GM21447 (cell line): Measurements from ENCODE around the gene GADD45B.
"Not testable (repeated sequence)": the region's sequence is repeated elsewhere in the genome, so short reads cannot be mapped to it uniquely, and the experiment has no call there.

Experiments
- ATAC-seq: cut with Tn5 transposase; IDR thresholded peaks from one replicate; pipeline ENCODE4 v1.9.1; 2021; ENCODE audit not compliant: unreplicated experiment

Gene GADD45B

DNA sequence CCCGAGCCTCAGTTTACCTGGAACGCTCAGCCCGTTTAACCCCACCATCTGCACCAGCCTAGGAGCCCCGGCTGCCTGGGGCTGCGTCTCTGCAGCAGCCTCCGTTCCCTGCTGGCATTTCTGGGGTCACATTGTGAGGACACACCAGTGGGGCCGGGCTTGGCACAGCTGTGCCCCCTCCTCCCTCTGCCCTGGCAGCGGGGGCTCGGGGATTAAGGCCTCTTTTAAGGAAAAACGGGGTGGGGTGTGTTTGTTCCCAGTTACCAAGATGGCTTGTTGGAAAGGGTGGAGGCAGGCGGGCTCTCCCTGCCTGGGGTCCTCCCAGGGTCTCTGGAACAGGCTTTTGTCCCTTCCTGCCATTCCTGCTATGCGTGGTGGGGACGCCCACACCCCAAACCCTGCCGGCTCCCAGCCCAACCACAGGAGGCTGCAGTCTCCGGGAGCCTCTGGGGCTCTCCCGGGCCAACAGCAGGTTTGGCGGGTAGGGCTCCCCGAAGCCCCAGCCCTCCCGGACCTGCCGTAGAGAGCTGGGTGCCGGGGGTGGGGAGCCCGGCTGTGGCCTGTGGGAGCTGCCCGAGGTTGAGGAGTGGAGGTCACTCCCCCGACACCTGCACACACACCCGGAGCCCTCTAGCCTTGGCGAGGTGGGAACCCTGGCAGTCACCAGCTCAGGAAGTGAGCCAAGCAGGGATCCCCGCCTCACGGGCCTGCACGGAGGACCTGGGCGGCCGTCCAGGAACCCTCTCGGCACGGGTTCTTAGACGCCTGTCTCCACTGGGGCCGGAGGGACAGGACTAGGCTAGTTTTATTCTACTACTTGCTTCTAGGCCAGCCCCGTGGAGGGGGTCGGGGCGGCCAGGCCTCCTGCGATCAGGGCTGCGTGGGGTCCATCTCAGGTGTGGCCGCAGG is 36.9 kb downstream of the GADD45B start:
- ATAC-seq: no peak

DNA sequence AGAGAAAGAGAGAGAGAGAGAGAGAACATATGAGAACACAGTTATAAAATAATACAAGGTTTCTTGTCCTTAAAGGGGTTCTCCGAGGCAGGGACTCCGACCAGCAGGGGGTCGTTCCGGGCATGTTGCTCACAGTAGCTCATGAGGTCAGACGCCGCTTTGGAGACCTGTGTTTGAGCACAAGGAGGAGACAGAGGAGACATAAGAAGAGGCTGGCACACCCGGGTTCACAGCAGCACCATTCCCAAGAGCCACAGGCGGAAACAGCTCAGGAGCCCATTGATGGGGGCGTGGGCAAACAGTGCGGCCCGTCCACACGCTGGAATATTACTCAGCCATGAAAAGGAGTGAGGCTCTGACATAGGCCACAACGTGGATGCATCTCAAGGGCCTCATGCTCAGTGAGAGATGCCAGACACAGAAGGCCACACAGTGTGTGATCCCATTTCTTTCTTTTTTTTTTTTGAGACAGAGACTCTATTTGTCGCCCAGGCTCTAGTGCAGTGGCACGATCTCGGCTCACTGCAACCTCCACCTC is 39.1 kb downstream of the GADD45B start:
- ATAC-seq: no peak

DNA sequence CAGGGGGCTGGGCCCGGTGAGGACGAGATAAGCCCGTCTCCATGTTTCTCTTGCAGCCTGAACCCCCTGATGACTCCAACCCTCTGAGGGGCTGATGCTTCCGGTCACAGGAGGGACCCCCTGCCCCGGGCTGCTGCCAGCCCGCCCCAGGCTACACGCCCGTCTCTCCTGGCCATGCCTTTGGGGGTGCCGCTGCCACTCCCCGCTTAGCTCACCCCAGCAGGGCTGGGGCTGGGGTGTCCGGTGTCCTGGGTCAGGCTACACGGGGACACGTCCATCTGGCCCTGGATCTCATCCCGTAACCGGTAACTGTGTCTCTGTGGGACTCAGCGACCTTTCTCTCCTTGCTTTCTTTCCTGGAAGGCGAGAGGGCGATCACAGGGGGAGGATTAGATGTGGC is 40.8 kb downstream of the GADD45B start:
- ATAC-seq: no peak

DNA sequence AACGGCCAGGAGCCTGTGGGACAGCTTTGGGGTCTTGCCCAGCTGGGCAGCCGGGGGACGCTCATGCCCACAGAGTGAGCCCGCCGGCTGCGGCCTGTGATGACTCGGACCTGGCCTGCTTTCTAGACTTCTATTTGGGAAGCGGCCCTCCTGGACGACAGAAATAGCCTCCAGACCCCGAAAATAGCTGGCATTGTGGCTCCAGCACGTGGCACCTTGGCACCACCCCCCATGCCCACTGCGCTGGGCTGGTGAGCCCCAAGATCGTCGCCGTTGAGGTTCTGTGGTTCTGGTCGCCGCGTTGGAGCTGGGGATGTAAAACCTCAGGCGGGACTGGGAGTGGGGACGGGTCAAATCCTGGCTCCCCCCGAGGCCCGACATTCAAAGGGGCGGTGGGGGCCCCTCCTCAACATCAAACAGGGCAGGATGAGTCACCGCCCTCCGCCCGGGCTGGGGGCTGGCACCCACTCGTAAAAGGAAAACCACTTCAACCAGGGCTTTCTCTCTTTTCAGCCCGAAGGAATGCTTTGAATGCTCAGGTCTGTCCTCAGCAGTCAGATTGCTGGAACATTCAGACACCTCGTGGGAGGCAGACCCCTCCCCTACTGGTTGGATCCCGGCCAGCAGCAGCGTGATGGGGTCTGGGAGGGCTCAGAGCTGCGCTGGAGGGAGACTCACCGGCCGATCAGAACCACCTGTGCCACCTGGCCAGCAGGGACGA is 42.1 kb downstream of the GADD45B start:
- ATAC-seq: no peak

DNA sequence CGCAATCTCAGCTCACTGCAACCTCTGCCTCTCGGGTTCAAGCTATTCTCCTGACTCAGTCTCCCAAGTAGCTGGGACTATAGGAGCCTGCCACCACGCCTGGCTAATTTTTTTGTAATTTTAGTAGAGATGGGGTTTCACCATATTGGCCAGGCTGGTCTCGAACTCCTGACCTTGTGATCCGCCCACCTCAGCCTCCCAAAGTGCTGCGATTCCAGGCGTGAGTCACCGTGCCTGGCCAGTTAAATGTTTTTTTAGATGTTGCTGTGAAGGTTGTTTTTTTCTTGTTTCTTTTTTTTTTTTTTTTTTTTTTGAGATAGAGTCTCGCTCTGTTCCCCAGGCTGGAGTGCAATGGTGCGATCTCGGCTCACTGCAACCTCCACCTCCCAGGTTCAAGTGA is 42.9 kb downstream of the GADD45B start:
- not testable (repeated sequence) for ATAC-seq

DNA sequence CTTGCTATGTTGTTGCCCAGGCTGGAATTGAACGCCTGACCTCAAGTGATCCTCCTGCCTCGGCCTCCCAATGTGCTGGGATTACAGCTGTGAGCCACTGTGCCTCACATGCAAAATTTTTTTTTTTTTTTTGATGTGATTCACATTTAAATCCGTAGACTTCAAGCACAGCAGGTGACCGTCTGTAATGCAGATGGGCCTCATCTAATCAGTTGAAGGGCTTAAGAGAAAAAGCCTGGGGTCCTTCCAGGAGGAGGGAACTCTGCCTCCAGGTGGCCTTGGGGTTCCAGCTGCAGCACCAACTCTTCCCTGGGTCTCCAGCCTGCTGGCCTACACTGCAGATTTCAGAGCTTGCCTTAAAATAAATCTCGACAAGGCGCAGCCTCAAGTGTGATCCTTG is 43.6 kb downstream of the GADD45B start:
- no peak for ATAC-seq

DNA sequence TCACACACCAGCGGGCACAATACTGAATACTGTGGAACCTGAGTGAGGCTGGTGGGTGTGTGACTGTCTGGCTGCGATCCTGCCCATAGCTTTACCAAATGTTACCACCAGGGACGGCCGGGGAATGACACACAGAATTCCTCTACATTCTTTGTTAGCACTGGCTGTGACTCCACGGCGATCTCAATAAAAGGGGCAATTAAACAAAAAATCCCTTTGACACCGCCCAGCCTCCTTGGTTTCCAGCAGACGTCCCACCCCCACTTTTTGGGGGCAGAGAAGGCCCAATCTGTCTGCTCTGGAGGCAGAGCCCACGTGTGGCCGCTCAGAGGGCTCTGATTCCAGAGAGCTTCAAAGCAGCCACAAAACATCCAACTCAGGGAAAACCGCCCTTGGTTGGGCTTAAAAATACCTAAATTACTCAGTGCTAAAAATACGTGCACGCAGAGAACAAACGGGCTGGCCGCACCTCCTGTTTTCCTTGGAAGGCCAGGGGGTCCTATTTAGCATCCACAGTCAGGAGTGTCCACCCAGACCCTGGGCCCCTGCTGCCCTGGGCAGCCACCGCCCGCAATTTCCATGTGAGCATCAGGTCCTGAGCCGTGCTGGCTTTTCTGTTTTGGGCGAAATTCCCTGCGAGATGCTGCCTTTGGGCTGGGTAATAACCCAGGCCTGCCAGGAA is 47.8 kb downstream of the GADD45B start:
- ATAC-seq: no peak

DNA sequence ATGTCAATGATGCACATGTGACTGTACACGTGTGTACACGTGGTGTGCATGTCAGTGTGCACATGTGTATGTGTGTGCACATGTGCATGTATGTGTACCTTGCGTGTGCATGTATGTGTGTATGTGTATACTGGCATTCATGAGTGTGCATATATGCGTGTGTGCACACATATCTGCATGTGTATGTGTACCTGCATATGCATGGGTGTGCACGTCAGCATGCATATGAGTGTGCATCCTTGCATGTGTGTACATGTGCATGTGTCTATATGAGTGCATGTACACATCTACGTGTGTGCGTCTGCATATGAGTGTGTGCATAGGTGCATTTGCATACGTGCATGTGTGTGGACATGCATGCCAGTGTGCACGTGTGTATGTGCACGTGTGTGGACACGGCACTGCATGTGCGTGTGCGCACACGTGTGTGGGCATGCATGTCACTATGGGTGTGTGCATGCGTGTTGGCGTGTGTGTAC is 48.5 kb downstream of the GADD45B start:
- ATAC-seq: no peak

DNA sequence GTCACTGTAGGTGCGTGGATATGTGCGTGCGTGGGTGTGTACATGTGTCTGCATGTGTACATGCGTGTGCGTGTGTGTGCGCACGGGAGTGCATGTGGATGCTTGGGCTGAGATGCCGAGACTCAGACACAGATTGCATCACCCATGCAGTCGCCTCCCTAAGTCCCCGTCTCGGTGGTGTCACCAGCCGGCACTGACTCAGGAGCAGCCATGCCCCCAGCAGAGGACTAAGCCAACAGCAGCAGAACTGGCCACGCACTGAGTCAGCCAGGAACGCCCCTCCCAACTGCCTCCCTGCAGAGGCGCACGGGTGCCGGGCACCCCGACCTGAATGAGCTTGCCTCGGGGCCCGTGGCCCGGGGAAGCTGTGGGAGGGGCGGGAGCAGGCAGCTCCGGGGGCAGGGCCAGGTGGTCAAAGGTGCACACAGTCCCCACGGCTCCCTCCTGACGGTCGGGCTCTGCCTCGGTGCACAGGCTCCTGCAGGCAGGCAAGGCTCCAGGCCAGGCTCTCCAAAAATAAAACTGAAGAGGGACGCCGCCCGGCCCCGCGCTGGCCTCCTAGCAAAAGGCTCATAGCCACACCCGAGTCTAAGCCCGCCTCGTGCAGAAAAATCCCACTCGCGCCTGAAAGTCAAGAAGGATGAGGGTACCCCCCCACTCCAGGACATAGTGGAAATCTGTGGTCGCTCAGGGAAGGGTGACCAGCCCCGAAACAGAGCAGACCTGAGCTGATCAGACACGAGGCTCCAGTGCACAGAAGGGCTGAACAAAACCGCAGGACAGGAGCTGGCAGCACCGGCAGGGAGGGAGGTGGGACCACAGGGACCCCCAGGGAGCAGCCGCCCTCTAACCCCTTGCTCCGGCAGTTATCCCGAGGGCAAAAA is 49.2 kb downstream of the GADD45B start:
- ATAC-seq: no peak

DNA sequence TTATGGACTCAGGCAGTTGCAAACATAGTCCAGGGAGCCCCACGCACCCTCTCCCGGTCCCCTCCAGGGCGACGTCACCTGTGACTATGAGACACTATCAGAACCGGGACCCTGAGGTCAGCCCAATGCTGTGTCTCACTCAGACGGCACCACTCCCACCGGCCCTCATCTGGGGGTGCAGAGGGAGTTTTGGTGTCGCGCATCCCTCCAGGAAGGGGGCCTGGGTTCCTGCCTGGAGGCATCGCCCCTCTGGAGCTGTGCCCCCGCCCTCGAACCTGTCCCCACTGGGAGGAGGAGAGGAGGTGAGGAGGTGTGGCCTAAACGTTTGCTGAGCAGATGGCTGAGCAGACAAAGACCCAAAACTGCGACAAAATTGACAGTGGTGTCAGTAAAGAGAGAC is 51.2 kb downstream of the GADD45B start:
- no peak for ATAC-seq

DNA sequence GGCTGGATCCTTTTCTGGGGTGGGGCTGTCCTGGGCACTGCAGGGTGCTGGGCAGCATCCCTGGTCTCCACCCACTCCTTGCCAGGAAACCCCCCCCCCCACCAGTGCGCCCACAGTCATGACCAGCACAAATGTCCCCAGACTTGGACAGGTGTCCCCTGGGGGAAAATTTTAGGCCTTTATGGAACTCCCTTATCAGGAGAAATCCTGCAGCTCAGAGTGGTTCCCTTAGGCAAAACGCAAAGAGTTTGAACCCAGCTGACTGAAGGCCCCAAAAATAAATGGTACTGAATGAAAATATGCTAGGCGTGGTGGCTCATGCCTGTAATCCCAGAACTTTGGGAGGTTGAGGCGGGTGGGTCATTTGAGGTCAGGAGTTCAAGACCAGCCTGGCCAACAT is 51.8 kb downstream of the GADD45B start:
- no peak for ATAC-seq
